Upper lobe of right lung (tissue), 1 donor: Measurements from ENCODE around the gene ARHGDIA. TPM values are rescaled to one million over a fixed set of nuclear protein-coding genes. Genes with fewer than 3 reads are reported as not detected.
A peak's percentile ranks its signal among the peaks of the same experiment; 100 is the strongest.

Experiments
- ATAC-seq: fragments of 200-7000 bp; cut with Tn5 transposase; one replicate; pipeline ENCODE4 v1.9.1; 2020; ENCODE audit warnings: mild to moderate bottlenecking, moderate library complexity
- DNase-seq: peaks from one replicate; pipeline ENCODE4 v3.0.0-alpha.2; 2020
- H3K27ac ChIP-seq: fragments of 200-600 bp; one replicate; pipeline ENCODE4 v1.8.0; 2022
- H3K27me3 ChIP-seq: fragments of 200-600 bp; one replicate; pipeline ENCODE4 v1.8.0; 2022; ENCODE audit warnings: mild to moderate bottlenecking
- H3K36me3 ChIP-seq: fragments of 200-600 bp; one replicate; pipeline ENCODE4 v1.8.0; 2022
- H3K4me1 ChIP-seq: fragments of 200-600 bp; one replicate; pipeline ENCODE4 v1.8.0; 2022
- H3K4me3 ChIP-seq: fragments of 200-600 bp; one replicate; pipeline ENCODE4 v1.8.0; 2022; ENCODE audit warnings: mild to moderate bottlenecking
- H3K9me3 ChIP-seq: fragments of 200-600 bp; one replicate; pipeline ENCODE4 v1.8.0; 2022
- CTCF ChIP-seq: fragments of 200-600 bp; IDR thresholded peaks from one replicate; pipeline ENCODE4 v1.8.0; 2022; ENCODE audit warnings: antibody characterized with exemption
- intact Hi-C: fragments of 100-400 bp; cut with DNase I; formaldehyde crosslinking; loops from one replicate; pipeline ENCODE4 v1.11.0; 2022
- total RNA-seq: library from RNA; stranded (reverse); fragmentation: NEBNext Ultra II Directional; extraction: Animal tissue kit (Norgen Biotek cat#: 25700); gene quantifications from one replicate; pipeline ENCODE4 v1.2.1, GENCODE V29; 2021
- donor health status: DM: no; HTN: yes; CAD: no; lungs with severe emphysema.

ARHGDIA gene
- total RNA-seq, 1 donor from 2014 or later, result 386 TPM

- DNase-seq, result no peak
These were observed 32.9 kb upstream of the ARHGDIA start for GRCh38 chr17:81903896-81904599.

GRCh38 chr17:81903415-81903831 is 32.3 kb upstream of the ARHGDIA start:
- Histone ChIP-seq H3K4me1 (peaks cover 5% of the 10 kb centered on the region), H3K27ac (no peak overlapping the region), H3K9me3 (no peaks in the 10 kb centered on the region), H3K36me3 (peaks cover 33% of the 10 kb centered on the region), H3K27me3 (no peaks in the 10 kb centered on the region), H3K4me3 (no peak overlapping the region)
- no peak for ATAC-seq
- TF ChIP-seq CTCF, result no peak
- peak; percentile 58 for DNase-seq
- intact Hi-C loops, result no loop called here

More at GRCh38 chr17:81903896-81904599, 32.9 kb upstream of the ARHGDIA start:
- no peak for TF ChIP-seq CTCF
- Histone ChIP-seq H3K36me3 (peaks cover 27% of the 10 kb centered on the region), H3K4me3 (no peak overlapping the region), H3K27ac (no peak overlapping the region), H3K9me3 (no peaks in the 10 kb centered on the region), H3K4me1 (peaks cover 5% of the 10 kb centered on the region), H3K27me3 (no peaks in the 10 kb centered on the region)
- no peak for ATAC-seq
- intact Hi-C loops, result no loop called here

- peaks cover 5% of the 10 kb centered on the region for H3K4me1 ChIP-seq
- intact Hi-C loops, result no loop called here
- no peak for TF ChIP-seq CTCF
- peaks cover 39% of the 10 kb centered on the region for H3K36me3 ChIP-seq
- DNase-seq, result peak; percentile 64
- H3K27ac ChIP-seq, result no peak overlapping the region
- H3K9me3 ChIP-seq, result no peaks in the 10 kb centered on the region
- no peak for ATAC-seq
- H3K27me3 ChIP-seq, result no peaks in the 10 kb centered on the region
- H3K4me3 ChIP-seq, result peak overlapping the region; percentile 33
These were observed 31.7 kb upstream of the ARHGDIA start for GRCh38 chr17:81902653-81903414.

- H3K27ac ChIP-seq, result no peak within 1 kb of the TSS
- DNase-seq (peak; percentile 68), ATAC-seq (peak; percentile 62)
- H3K27me3 ChIP-seq, result no peaks in the 10 kb centered on the region
- no peak for TF ChIP-seq CTCF
- peaks cover 5% of the 10 kb centered on the region for H3K4me1 ChIP-seq
- no peaks in the 10 kb centered on the region for H3K9me3 ChIP-seq
- peaks cover 45% of the 10 kb centered on the region for H3K36me3 ChIP-seq
- intact Hi-C loops, result no loop called here
- peak within 1 kb of the TSS; percentile 33 for H3K4me3 ChIP-seq
These were observed 31.0 kb upstream of the ARHGDIA start, which contains the start of gene NPB for GRCh38 chr17:81902023-81902652. NPB (plus strand) TSS chr17:81902238; CDS start chr17:81902278, 40 bp downstream.

GRCh38 chr17:81901167-81902022 is 30.3 kb upstream of the ARHGDIA start:
- Histone ChIP-seq H3K4me3 (peak overlapping the region; percentile 33), H3K36me3 (peaks cover 50% of the 10 kb centered on the region), H3K27ac (no peak overlapping the region), H3K9me3 (no peaks in the 10 kb centered on the region), H3K4me1 (peaks cover 5% of the 10 kb centered on the region), H3K27me3 (no peaks in the 10 kb centered on the region)
- intact Hi-C loops, result no loop called here
- peak; percentile 8 for ATAC-seq
- TF ChIP-seq CTCF, result no peak
- DNase-seq, result no peak
